Measurements from ENCODE around the gene GUK1.

DNA sequence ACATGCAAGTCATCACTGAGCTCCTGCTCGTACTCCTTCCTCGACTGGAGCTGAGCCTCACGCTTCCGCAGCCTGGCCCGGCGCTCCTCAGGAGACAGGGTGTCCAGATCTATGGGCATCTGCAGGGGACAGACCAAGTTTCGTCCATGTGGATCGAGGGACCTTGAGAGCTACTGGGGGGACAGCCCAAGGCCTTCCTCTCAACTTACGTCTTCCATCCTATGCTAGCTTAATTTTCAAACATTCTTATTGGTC lies 33.4 kb upstream of the GUK1 start:
- TF ChIP-seq, protein P1, sequence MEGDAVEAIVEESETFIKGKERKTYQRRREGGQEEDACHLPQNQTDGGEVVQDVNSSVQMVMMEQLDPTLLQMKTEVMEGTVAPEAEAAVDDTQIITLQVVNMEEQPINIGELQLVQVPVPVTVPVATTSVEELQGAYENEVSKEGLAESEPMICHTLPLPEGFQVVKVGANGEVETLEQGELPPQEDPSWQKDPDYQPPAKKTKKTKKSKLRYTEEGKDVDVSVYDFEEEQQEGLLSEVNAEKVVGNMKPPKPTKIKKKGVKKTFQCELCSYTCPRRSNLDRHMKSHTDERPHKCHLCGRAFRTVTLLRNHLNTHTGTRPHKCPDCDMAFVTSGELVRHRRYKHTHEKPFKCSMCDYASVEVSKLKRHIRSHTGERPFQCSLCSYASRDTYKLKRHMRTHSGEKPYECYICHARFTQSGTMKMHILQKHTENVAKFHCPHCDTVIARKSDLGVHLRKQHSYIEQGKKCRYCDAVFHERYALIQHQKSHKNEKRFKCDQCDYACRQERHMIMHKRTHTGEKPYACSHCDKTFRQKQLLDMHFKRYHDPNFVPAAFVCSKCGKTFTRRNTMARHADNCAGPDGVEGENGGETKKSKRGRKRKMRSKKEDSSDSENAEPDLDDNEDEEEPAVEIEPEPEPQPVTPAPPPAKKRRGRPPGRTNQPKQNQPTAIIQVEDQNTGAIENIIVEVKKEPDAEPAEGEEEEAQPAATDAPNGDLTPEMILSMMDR (IDR thresholded peaks at IDR 0.05; ENCODE audit: borderline replicate concordance, extremely low read depth, low read length, poor library complexity, severe bottlenecking): no peak
- TF ChIP-seq EZH2 (IDR thresholded peaks at IDR 0.05; ENCODE audit: borderline replicate concordance, low read depth, low read length, severe bottlenecking): no peak
